ENCODE measurements around the gene HSD11B2.

DNA sequence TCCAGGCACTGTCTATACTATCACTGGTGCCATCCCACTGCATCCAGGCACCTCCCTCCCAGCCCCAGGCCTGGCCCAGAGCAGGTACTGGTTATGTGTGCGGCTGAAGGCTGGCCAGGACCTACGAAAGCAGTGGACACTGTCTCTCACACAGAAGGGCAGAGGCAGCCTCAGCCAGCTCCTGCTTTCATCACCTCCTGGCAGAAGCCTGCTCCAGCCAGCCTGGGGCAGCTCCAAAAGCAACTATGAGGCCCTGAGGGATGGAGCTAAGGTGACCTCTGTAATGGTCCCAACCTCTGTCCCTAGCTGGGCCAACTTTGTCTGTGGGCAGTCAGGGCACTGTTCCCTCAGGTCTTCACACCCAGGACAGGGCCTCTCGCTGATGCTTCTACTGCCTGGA lies 18.8 kb downstream of the HSD11B2 start:
- TF ChIP-seq ZNF274 (IDR thresholded peaks at IDR 0.05; ENCODE audit: borderline replicate concordance, extremely low read depth, low read length) (no peak), CBX5 (IDR thresholded peaks at IDR 0.05; ENCODE audit: low read depth, low read length) (no peak), FOSL1 (IDR thresholded peaks at IDR 0.05; ENCODE audit: insufficient read depth, low read depth, low read length) (no peak), JUND (IDR thresholded peaks at IDR 0.05; ENCODE audit: low read length) (no peak), BCL11A (IDR thresholded peaks at IDR 0.05; ENCODE audit: low read depth in 2 of 2, low read length in 2 of 2) (no peak), POLR2A (IDR thresholded peaks at IDR 0.05; ENCODE audit: control extremely low read depth in 1 of 2, low read depth in 2 of 2, low read length in 2 of 2) (no peak), JUN (IDR thresholded peaks at IDR 0.05; ENCODE audit: low read depth, low read length) (no peak), SIX5 (IDR thresholded peaks at IDR 0.05; ENCODE audit: low read depth, low read length) (no peak)
- TF ChIP-seq, protein P1, sequence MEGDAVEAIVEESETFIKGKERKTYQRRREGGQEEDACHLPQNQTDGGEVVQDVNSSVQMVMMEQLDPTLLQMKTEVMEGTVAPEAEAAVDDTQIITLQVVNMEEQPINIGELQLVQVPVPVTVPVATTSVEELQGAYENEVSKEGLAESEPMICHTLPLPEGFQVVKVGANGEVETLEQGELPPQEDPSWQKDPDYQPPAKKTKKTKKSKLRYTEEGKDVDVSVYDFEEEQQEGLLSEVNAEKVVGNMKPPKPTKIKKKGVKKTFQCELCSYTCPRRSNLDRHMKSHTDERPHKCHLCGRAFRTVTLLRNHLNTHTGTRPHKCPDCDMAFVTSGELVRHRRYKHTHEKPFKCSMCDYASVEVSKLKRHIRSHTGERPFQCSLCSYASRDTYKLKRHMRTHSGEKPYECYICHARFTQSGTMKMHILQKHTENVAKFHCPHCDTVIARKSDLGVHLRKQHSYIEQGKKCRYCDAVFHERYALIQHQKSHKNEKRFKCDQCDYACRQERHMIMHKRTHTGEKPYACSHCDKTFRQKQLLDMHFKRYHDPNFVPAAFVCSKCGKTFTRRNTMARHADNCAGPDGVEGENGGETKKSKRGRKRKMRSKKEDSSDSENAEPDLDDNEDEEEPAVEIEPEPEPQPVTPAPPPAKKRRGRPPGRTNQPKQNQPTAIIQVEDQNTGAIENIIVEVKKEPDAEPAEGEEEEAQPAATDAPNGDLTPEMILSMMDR (IDR thresholded peaks at IDR 0.05; ENCODE audit: control extremely low read depth in 1 of 3, insufficient read depth in 1 of 3, low read depth in 1 of 3, low read length in 3 of 3), result no peak
- TF ChIP-seq, protein P2, sequence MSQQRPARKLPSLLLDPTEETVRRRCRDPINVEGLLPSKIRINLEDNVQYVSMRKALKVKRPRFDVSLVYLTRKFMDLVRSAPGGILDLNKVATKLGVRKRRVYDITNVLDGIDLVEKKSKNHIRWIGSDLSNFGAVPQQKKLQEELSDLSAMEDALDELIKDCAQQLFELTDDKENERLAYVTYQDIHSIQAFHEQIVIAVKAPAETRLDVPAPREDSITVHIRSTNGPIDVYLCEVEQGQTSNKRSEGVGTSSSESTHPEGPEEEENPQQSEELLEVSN (IDR thresholded peaks at IDR 0.05), result no peak
- TF ChIP-seq, protein P3, sequence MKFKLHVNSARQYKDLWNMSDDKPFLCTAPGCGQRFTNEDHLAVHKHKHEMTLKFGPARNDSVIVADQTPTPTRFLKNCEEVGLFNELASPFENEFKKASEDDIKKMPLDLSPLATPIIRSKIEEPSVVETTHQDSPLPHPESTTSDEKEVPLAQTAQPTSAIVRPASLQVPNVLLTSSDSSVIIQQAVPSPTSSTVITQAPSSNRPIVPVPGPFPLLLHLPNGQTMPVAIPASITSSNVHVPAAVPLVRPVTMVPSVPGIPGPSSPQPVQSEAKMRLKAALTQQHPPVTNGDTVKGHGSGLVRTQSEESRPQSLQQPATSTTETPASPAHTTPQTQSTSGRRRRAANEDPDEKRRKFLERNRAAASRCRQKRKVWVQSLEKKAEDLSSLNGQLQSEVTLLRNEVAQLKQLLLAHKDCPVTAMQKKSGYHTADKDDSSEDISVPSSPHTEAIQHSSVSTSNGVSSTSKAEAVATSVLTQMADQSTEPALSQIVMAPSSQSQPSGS (IDR thresholded peaks at IDR 0.05; ENCODE audit: low read length), result no peak
- TF ChIP-seq, protein P4, sequence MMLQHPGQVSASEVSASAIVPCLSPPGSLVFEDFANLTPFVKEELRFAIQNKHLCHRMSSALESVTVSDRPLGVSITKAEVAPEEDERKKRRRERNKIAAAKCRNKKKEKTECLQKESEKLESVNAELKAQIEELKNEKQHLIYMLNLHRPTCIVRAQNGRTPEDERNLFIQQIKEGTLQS (IDR thresholded peaks at IDR 0.05; ENCODE audit: insufficient read depth, low read depth, low read length), result no peak
